K562 (cell line): ENCODE data around the gene PRKCB. TPM values are rescaled to one million over a fixed set of nuclear protein-coding genes. Genes with fewer than 3 reads are reported as not detected.

Source experiments
- ARID2 ChIP-seq: fragments of 450-650 bp; IDR thresholded peaks from 2 replicates; pipeline ENCODE4 v1.6.1; 2017; ENCODE audit warnings: antibody characterized with exemption, mild to moderate bottlenecking
- CBFB ChIP-seq: sonication (generic); formaldehyde crosslinking; IDR thresholded peaks from 2 replicates; pipeline ENCODE4 v1.4.0; 2020; ENCODE audit warnings: mild to moderate bottlenecking, missing genetic modification reagents
- ETV1 ChIP-seq: fragments of 450-650 bp; conservative IDR thresholded peaks from 2 replicates; pipeline ENCODE4 v1.6.1; 2016; ENCODE audit warnings: missing genetic modification characterization, control low read depth, low read depth, missing compliant biosample characterization
- EWSR1 ChIP-seq: fragments of 450-650 bp; IDR thresholded peaks from 2 replicates; pipeline ENCODE4 v1.6.1; 2018; ENCODE audit warnings: borderline replicate concordance, mild to moderate bottlenecking, low read depth, moderate library complexity; ENCODE audit not compliant: partially characterized antibody
- GABPB1 ChIP-seq: sonication (generic); formaldehyde crosslinking; IDR thresholded peaks from 2 replicates; pipeline ENCODE4 v1.8.0; 2022; ENCODE audit warnings: mild to moderate bottlenecking, missing genetic modification reagents
- KDM1A ChIP-seq, 2 experiments: fragments of 450-650 bp; IDR thresholded peaks; 2 replicates each; pipeline ENCODE4 v1.6.1; 2016; ENCODE audit warnings: mild to moderate bottlenecking in 2 of 2
- KLF1 ChIP-seq: fragments of 450-650 bp; IDR thresholded peaks from 2 replicates; pipeline ENCODE4 v1.6.1; 2016; ENCODE audit warnings: missing genetic modification characterization, missing compliant biosample characterization
- MXI1 ChIP-seq: IDR thresholded peaks from 2 replicates; pipeline ENCODE4 v1.6.1; 2011; ENCODE audit warnings: low read depth, mild to moderate bottlenecking, improper control_type of control experiment, low read length
- NBN ChIP-seq: fragments of 450-650 bp; IDR thresholded peaks from 2 replicates; pipeline ENCODE4 v1.6.1; 2016; ENCODE audit warnings: low read depth, mild to moderate bottlenecking
- NR2C2 ChIP-seq, 2 experiments: fragments of 200-800 bp in 1 of 2; sonication (Bioruptor generic) in 1 of 2; sonication (generic) in 1 of 2; formaldehyde crosslinking in 1 of 2; IDR thresholded peaks; 2 replicates each; pipeline versions ENCODE4 v1.6.1 to v1.8.0; 2016 to 2022; ENCODE audit warnings: mild to moderate bottlenecking in 1 of 2, missing compliant biosample characterization in 1 of 2, missing genetic modification characterization in 1 of 2, missing genetic modification reagents in 1 of 2
- NRF1 ChIP-seq, 2 experiments: fragments of 450-650 bp; IDR thresholded peaks in 1 of 2; conservative IDR thresholded peaks in 1 of 2; 2 replicates each; pipeline ENCODE4 v1.6.1; 2014; ENCODE audit warnings: mild to moderate bottlenecking in 2 of 2
- POLR3G ChIP-seq: IDR thresholded peaks from 2 replicates; pipeline ENCODE4 v1.6.1; 2011; ENCODE audit not compliant: insufficient read length, insufficient replicate concordance; ENCODE audit errors: extremely low read depth
- TAF15 ChIP-seq: fragments of 200-400 bp; formaldehyde crosslinking; IDR thresholded peaks from 2 replicates; pipeline ENCODE4 v1.6.1; 2017; ENCODE audit warnings: mild to moderate bottlenecking, low read depth, low read length, moderate library complexity
- TEAD1 ChIP-seq, 2 experiments: fragments of 450-650 bp in 1 of 2; sonication (generic) in 1 of 2; formaldehyde crosslinking; IDR thresholded peaks; 2 replicates each; pipeline versions ENCODE4 v1.4.0 to v1.8.0; 2020 to 2022; ENCODE audit warnings: mild to moderate bottlenecking in 2 of 2, missing genetic modification reagents in 1 of 2
- XRCC4 ChIP-seq: IDR thresholded peaks from one replicate; pipeline ENCODE4 v1.6.1; 2011; ENCODE audit not compliant: insufficient read depth, insufficient read length; ENCODE audit errors: extremely low read depth
- ZNF217 ChIP-seq: sonication (generic); formaldehyde crosslinking; IDR thresholded peaks from 2 replicates; pipeline ENCODE4 v1.8.0; 2022; ENCODE audit warnings: mild to moderate bottlenecking, missing genetic modification reagents
- ZNF445 ChIP-seq: fragments of 250-450 bp; sonication (Bioruptor Pico); IDR thresholded peaks from 2 replicates; pipeline ENCODE4 v1.4.0; 2020; ENCODE audit warnings: low read depth, mild to moderate bottlenecking, moderate library complexity
- ZNF696 ChIP-seq: fragments of 250-450 bp; sonication (Bioruptor Pico); conservative IDR thresholded peaks from 2 replicates; pipeline ENCODE4 v1.4.0; 2020; ENCODE audit warnings: mild to moderate bottlenecking, moderate library complexity
- ZZZ3 ChIP-seq: fragments of 450-650 bp; IDR thresholded peaks from 2 replicates; pipeline ENCODE4 v1.6.1; 2016; ENCODE audit warnings: antibody characterized with exemption, mild to moderate bottlenecking, moderate library complexity
- polyA plus RNA-seq, 8 experiments: library from polyadenylated mRNA; depleted of rRNA in 4 of 8; stranded (reverse) in 5 of 8; unstranded in 3 of 8; fragments of >200 nt; fragmentation: Nextera tagmentation in 2 of 8; fragmentation: Illumina TruSeq in 1 of 8; extraction: Ambion mirVana in 2 of 8; extraction: Trizol in 1 of 8; gene quantifications; 2 replicates each; pipeline versions ENCODE4 v1.2.1 to v1.2.3, GENCODE V29; 2011 to 2014; ENCODE audit warnings: inconsistent platforms in 1 of 8, missing spikeins in 1 of 8
- total RNA-seq, 7 experiments: library from RNA; depleted of rRNA in 6 of 7; stranded (reverse); fragments of >200 nt in 6 of 7; fragmentation: Illumina TruSeq in 2 of 7; extraction: Trizol in 2 of 7; gene quantifications; 2 replicates each; pipeline versions ENCODE4 v1.2.1 to v1.2.3, GENCODE V29; 2011 to 2021; ENCODE audit warnings: low replicate concordance in 1 of 7
- TF ChIP-seq, protein P1 (sequence below): fragments of 450-650 bp; IDR thresholded peaks from 2 replicates; pipeline ENCODE4 v1.6.1; 2016
- TF ChIP-seq, protein P2 (sequence below): sonication (generic); IDR thresholded peaks from 2 replicates; pipeline ENCODE4 v1.6.1; 2016
- TF ChIP-seq, protein P3 (sequence below): fragments of 450-650 bp; conservative IDR thresholded peaks from 2 replicates; pipeline ENCODE4 v1.6.1; 2016; ENCODE audit warnings: missing genetic modification characterization, low read depth, mild to moderate bottlenecking, missing compliant biosample characterization, moderate library complexity

PRKCB gene
- total and polyA plus RNA-seq, 9 of the 15 experiments (the other 6 are each of a cell fraction or from before 2014, with no cell fraction given): 49.9 to 276 (median 148) TPM

DNA sequence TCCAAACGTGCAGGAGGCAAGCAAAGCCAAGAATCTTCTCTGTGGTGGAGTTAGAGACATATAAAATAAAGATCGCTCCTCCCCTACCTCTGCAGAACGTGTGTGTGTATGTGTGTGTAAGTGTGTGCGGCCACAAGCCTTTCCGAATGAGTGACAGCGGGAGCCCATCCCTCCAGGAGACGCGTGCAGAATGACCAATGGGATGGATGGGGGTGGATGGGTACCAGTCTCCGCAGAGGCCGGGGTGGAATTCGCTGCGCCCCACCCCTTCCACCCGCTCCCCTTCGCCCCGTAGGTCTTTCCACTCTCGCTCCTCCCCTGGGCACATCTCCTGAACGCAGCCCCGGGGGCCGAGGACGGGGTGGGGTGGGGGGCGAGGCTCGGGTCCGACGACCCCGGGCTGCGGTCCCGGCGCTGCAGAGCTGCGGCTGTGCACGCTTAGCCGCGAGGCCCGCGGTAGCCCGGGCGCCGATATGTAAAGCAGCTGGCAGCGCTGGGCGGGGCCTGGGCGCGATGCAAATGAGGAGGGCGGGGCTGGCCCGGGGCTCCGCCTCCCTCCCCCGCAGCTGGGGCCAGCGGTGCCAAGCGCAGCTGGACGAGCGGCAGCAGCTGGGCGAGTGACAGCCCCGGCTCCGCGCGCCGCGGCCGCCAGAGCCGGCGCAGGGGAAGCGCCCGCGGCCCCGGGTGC lies at the start of gene PRKCB (continued):
- TF ChIP-seq, protein P1, sequence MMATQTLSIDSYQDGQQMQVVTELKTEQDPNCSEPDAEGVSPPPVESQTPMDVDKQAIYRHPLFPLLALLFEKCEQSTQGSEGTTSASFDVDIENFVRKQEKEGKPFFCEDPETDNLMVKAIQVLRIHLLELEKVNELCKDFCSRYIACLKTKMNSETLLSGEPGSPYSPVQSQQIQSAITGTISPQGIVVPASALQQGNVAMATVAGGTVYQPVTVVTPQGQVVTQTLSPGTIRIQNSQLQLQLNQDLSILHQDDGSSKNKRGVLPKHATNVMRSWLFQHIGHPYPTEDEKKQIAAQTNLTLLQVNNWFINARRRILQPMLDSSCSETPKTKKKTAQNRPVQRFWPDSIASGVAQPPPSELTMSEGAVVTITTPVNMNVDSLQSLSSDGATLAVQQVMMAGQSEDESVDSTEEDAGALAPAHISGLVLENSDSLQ: peak; percentile 95
- peak; percentile 66 to 74 for TF ChIP-seq NRF1 (conservative IDR thresholded peaks at IDR 0.05 in 1 of 2, IDR thresholded peaks at IDR 0.05 in 1 of 2)
- TF ChIP-seq ZNF217: no peak
- no peak for TF ChIP-seq POLR3G
- no peak for TF ChIP-seq EWSR1
- TF ChIP-seq, protein P2, sequence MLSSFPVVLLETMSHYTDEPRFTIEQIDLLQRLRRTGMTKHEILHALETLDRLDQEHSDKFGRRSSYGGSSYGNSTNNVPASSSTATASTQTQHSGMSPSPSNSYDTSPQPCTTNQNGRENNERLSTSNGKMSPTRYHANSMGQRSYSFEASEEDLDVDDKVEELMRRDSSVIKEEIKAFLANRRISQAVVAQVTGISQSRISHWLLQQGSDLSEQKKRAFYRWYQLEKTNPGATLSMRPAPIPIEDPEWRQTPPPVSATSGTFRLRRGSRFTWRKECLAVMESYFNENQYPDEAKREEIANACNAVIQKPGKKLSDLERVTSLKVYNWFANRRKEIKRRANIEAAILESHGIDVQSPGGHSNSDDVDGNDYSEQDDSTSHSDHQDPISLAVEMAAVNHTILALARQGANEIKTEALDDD: no peak
- no peak for TF ChIP-seq ZNF445
- TF ChIP-seq NR2C2 (CRISPR knock-in tag; IDR thresholded peaks at IDR 0.05): no peak
- no peak for TF ChIP-seq NR2C2 (tag; IDR thresholded peaks at IDR 0.05)
- no peak for TF ChIP-seq TEAD1 (CRISPR knock-in tag; IDR thresholded peaks at IDR 0.05)
- no peak for TF ChIP-seq GABPB1 (CRISPR knock-in tag)
- peak; percentile 59; the same call in 1 of the 2 replicates for TF ChIP-seq MXI1
- TF ChIP-seq TAF15: no peak
- TF ChIP-seq KLF1 (tag): no peak
- TF ChIP-seq ARID2: no peak
- no peak for TF ChIP-seq XRCC4
- no peak for TF ChIP-seq NBN
- TF ChIP-seq CBFB (CRISPR knock-in tag): no peak
- TF ChIP-seq ETV1 (tag): no peak
- TF ChIP-seq ZZZ3: no peak
- no peak for TF ChIP-seq ZNF696 (CRISPR knock-in tag)
- TF ChIP-seq, protein P3, sequence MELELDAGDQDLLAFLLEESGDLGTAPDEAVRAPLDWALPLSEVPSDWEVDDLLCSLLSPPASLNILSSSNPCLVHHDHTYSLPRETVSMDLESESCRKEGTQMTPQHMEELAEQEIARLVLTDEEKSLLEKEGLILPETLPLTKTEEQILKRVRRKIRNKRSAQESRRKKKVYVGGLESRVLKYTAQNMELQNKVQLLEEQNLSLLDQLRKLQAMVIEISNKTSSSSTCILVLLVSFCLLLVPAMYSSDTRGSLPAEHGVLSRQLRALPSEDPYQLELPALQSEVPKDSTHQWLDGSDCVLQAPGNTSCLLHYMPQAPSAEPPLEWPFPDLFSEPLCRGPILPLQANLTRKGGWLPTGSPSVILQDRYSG (tag): no peak
- 0 out of 4 replicates have a peak, but pooled peaks of 1 of the 2 experiments have one; percentile 13 for TF ChIP-seq KDM1A (IDR thresholded peaks at IDR 0.05)
